DOHH2 (cell line): ENCODE measurements around the gene ADAMTS12.

ENCODE experiments used
- EZH2phosphoT487 ChIP-seq: fragments of 200-600 bp; sonication (generic); IDR thresholded peaks from 2 replicates; pipeline ENCODE4 v1.6.1; 2017; ENCODE audit warnings: borderline replicate concordance, mild to moderate bottlenecking, antibody characterized with exemption, low read length, moderate library complexity, mixed read lengths
- TF ChIP-seq, protein P1 (sequence below): fragments of 200-600 bp; sonication (generic); IDR thresholded peaks from one replicate; pipeline ENCODE4 v1.5.1; 2014; ENCODE audit warnings: antibody characterized with exemption, mild to moderate bottlenecking, low read depth, low read length; ENCODE audit not compliant: poor library complexity, severe bottlenecking

GRCh38 chr5:33831041-33831440 lies 60.7 kb downstream of the ADAMTS12 start:
- no peak for TF ChIP-seq EZH2phosphoT487
- TF ChIP-seq, protein P1, sequence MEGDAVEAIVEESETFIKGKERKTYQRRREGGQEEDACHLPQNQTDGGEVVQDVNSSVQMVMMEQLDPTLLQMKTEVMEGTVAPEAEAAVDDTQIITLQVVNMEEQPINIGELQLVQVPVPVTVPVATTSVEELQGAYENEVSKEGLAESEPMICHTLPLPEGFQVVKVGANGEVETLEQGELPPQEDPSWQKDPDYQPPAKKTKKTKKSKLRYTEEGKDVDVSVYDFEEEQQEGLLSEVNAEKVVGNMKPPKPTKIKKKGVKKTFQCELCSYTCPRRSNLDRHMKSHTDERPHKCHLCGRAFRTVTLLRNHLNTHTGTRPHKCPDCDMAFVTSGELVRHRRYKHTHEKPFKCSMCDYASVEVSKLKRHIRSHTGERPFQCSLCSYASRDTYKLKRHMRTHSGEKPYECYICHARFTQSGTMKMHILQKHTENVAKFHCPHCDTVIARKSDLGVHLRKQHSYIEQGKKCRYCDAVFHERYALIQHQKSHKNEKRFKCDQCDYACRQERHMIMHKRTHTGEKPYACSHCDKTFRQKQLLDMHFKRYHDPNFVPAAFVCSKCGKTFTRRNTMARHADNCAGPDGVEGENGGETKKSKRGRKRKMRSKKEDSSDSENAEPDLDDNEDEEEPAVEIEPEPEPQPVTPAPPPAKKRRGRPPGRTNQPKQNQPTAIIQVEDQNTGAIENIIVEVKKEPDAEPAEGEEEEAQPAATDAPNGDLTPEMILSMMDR: no peak
